MM.1S (cell line): ENCODE results near the gene CSNK1A1.
"Not testable (repeated sequence)": the region's sequence is repeated elsewhere in the genome, so short reads cannot be mapped to it uniquely, and the experiment has no call there.

Experiments
- DNase-seq: peaks from one replicate; pipeline ENCODE4 v3.0.0-alpha.2; 2015
- H2AFZ ChIP-seq: fragments of 300-600 bp; sonication (generic); 2 replicates; pipeline ENCODE4 v1.6.0; 2016; ENCODE audit warnings: antibody characterized with exemption, low read length
- H3F3A ChIP-seq: fragments of 300-600 bp; sonication (generic); 2 replicates; pipeline ENCODE4 v1.6.1; 2016; ENCODE audit warnings: mild to moderate bottlenecking, antibody characterized with exemption, low read length, moderate library complexity, mixed read lengths; ENCODE audit not compliant: insufficient read depth
- H3K27ac ChIP-seq: fragments of 300-600 bp; sonication (generic); 2 replicates; pipeline ENCODE4 v1.5.1; 2016; ENCODE audit warnings: mild to moderate bottlenecking, low read length
- H3K27me3 ChIP-seq: fragments of 300-600 bp; sonication (generic); replicated peaks from 2 replicates; pipeline ENCODE4 v1.6.0; 2016; ENCODE audit warnings: low read length; ENCODE audit not compliant: insufficient read depth
- H3K36me3 ChIP-seq: fragments of 300-600 bp; sonication (generic); replicated peaks from 2 replicates; pipeline ENCODE4 v1.6.1; 2016; ENCODE audit warnings: mild to moderate bottlenecking, low read length, mixed read lengths; ENCODE audit not compliant: insufficient read depth
- H3K4me1 ChIP-seq: fragments of 300-600 bp; sonication (generic); 2 replicates; pipeline ENCODE4 v1.6.1; 2016; ENCODE audit warnings: low read length, mixed read lengths
- H3K4me2 ChIP-seq: fragments of 300-600 bp; sonication (generic); 2 replicates; pipeline ENCODE4 v1.6.0; 2016; ENCODE audit warnings: low read depth, low read length
- H3K4me3 ChIP-seq: fragments of 300-600 bp; sonication (generic); 2 replicates; pipeline ENCODE4 v1.5.1; 2016; ENCODE audit warnings: low read length, mixed read lengths
- H3K79me2 ChIP-seq: fragments of 300-600 bp; sonication (generic); 2 replicates; pipeline ENCODE4 v1.6.1; 2016; ENCODE audit warnings: mixed run types, low read length, mixed read lengths
- H3K9ac ChIP-seq: fragments of 300-600 bp; sonication (generic); 2 replicates; pipeline ENCODE4 v1.6.1; 2016; ENCODE audit warnings: low read length, mixed read lengths
- H3K9me2 ChIP-seq: fragments of 300-600 bp; sonication (generic); replicated peaks from 2 replicates; pipeline ENCODE4 v1.6.1; 2016; ENCODE audit warnings: mild to moderate bottlenecking, low read length, mixed read lengths; ENCODE audit not compliant: insufficient read depth
- H3K9me3 ChIP-seq: fragments of 300-600 bp; sonication (generic); replicated peaks from 2 replicates; pipeline ENCODE4 v1.6.1; 2016; ENCODE audit warnings: mild to moderate bottlenecking, low read length, mixed read lengths; ENCODE audit not compliant: insufficient read depth
- H4K20me1 ChIP-seq: fragments of 300-600 bp; sonication (generic); 2 replicates; pipeline ENCODE4 v1.6.1; 2016; ENCODE audit warnings: mild to moderate bottlenecking, low read length, moderate library complexity, mixed read lengths; ENCODE audit not compliant: insufficient read depth
- CTCF ChIP-seq: fragments of 300-600 bp; sonication (generic); IDR thresholded peaks from 2 replicates; pipeline ENCODE4 v1.5.1; 2016; ENCODE audit warnings: antibody characterized with exemption, low read length, mixed read lengths
- EZH2 ChIP-seq: fragments of 300-600 bp; sonication (generic); optimal IDR thresholded peaks from 2 replicates; pipeline ENCODE3; 2017; ENCODE audit warnings: low read depth, mild to moderate bottlenecking, antibody characterized with exemption, low read length, mixed read lengths
- EZH2phosphoT487 ChIP-seq: fragments of 300-600 bp; sonication (generic); IDR thresholded peaks from 2 replicates; pipeline ENCODE4 v1.6.1; 2018; ENCODE audit warnings: antibody characterized with exemption, low read length

CSNK1A1 gene

GRCh38 chr5:149470942-149471341 is 80.3 kb downstream of the CSNK1A1 start:
- no peaks in the 10 kb centered on the region for H3K36me3 ChIP-seq
- H3K9me2 ChIP-seq, result no peaks in the 10 kb centered on the region
- H3K9ac ChIP-seq, result no peak overlapping the region
- no peaks in the 10 kb centered on the region for H3K4me1 ChIP-seq
- no peak overlapping the region for H3K27ac ChIP-seq
- DNase-seq, result no peak
- H3K9me3 ChIP-seq, result no peaks in the 10 kb centered on the region
- no peak overlapping the region for H3K4me2 ChIP-seq
- H2AFZ ChIP-seq, result no peak overlapping the region
- no peaks in the 10 kb centered on the region for H3K27me3 ChIP-seq
- H3K4me3 ChIP-seq, result no peak overlapping the region
- no peaks in the 10 kb centered on the region for H3F3A ChIP-seq
- TF ChIP-seq EZH2phosphoT487 (no peak), EZH2 (no peak), CTCF (no peak)
- H4K20me1 ChIP-seq, result no peaks in the 10 kb centered on the region
- no peaks in the 10 kb centered on the region for H3K79me2 ChIP-seq

GRCh38 chr5:149466457-149466972 is 84.7 kb downstream of the CSNK1A1 start:
- H2AFZ ChIP-seq, result no peak overlapping the region
- no peak for DNase-seq

GRCh38 chr5:149464796-149465489 is 86.3 kb downstream of the CSNK1A1 start:
- no peak overlapping the region for H2AFZ ChIP-seq
- no peaks in the 10 kb centered on the region for H3K9me2 ChIP-seq
- H3K4me1 ChIP-seq, result no peaks in the 10 kb centered on the region
- H4K20me1 ChIP-seq, result no peaks in the 10 kb centered on the region
- DNase-seq, result no peak
- no peaks in the 10 kb centered on the region for H3K36me3 ChIP-seq
- TF ChIP-seq EZH2, result no peak
- TF ChIP-seq EZH2phosphoT487, result no peak
- no peak for TF ChIP-seq CTCF
- no peaks in the 10 kb centered on the region for H3K79me2 ChIP-seq
- H3K9me3 ChIP-seq, result no peaks in the 10 kb centered on the region
- H3K9ac ChIP-seq, result no peak overlapping the region
- H3K27me3 ChIP-seq, result no peaks in the 10 kb centered on the region
- no peak overlapping the region for H3K27ac ChIP-seq
- H3K4me2 ChIP-seq, result no peak overlapping the region
- H3F3A ChIP-seq, result no peaks in the 10 kb centered on the region
- no peak overlapping the region for H3K4me3 ChIP-seq

More at GRCh38 chr5:149466457-149466972, 84.7 kb downstream of the CSNK1A1 start:
- no peak overlapping the region for H3K4me2 ChIP-seq
- H3K79me2 ChIP-seq, result no peaks in the 10 kb centered on the region
- no peak overlapping the region for H3K27ac ChIP-seq
- H3F3A ChIP-seq, result no peaks in the 10 kb centered on the region
- H4K20me1 ChIP-seq, result no peaks in the 10 kb centered on the region
- TF ChIP-seq CTCF (no peak), EZH2 (no peak), EZH2phosphoT487 (no peak)
- H3K9me2 ChIP-seq, result no peaks in the 10 kb centered on the region
- H3K36me3 ChIP-seq, result no peaks in the 10 kb centered on the region
- no peak overlapping the region for H3K9ac ChIP-seq
- H3K27me3 ChIP-seq, result no peaks in the 10 kb centered on the region
- no peaks in the 10 kb centered on the region for H3K9me3 ChIP-seq
- H3K4me3 ChIP-seq, result no peak overlapping the region
- H3K4me1 ChIP-seq, result no peaks in the 10 kb centered on the region

- not testable (repeated sequence) for H3K36me3 ChIP-seq, H3K9me3 ChIP-seq, H3K4me2 ChIP-seq, DNase-seq, H3K4me1 ChIP-seq, H3K79me2 ChIP-seq, H3K27ac ChIP-seq, H4K20me1 ChIP-seq, H3F3A ChIP-seq, H3K27me3 ChIP-seq, H3K9me2 ChIP-seq, H3K4me3 ChIP-seq, H3K9ac ChIP-seq, H2AFZ ChIP-seq
These were observed 89.3 kb downstream of the CSNK1A1 start for GRCh38 chr5:149461907-149462306.
